Right lobe of liver (tissue), 6 donors: Measurements from ENCODE around the gene ZNF506. TPM values are rescaled to one million over a fixed set of nuclear protein-coding genes. Genes with fewer than 3 reads are reported as not detected.
A peak's percentile ranks its signal among the peaks of the same experiment; 100 is the strongest.
"Not testable (repeated sequence)": the region's sequence is repeated elsewhere in the genome, so short reads cannot be mapped to it uniquely, and the experiment has no call there.

ENCODE experiments used
- ATAC-seq, 4 donors: fragments of 200-7000 bp; cut with Tn5 transposase; one replicate each; pipeline ENCODE4 v1.9.1; 2020; ENCODE audit warnings: mild to moderate bottlenecking in 4 of 4, moderate library complexity in 4 of 4
- DNase-seq, 3 donors: peaks; one replicate each; pipeline ENCODE4 v3.0.0-alpha.2; 2020
- H3K27ac ChIP-seq, 3 donors: fragments of 200-600 bp; one replicate each; pipeline ENCODE4 v1.8.0; 2022
- H3K27me3 ChIP-seq, 2 donors: fragments of 200-600 bp; one replicate each; pipeline ENCODE4 v1.8.0; 2022
- H3K36me3 ChIP-seq, 4 donors: fragments of 200-600 bp; sonication (generic) in 1 of 4; one replicate each; pipeline versions ENCODE4 v1.5.1 to v1.8.0; 2017 to 2022; ENCODE audit warnings: control low read depth in 1 of 4
- H3K4me1 ChIP-seq, 4 donors: fragments of 200-600 bp; sonication (generic) in 1 of 4; one replicate each; pipeline versions ENCODE4 v1.5.1 to v1.8.0; 2017 to 2022; ENCODE audit warnings: control low read depth in 1 of 4
- H3K4me3 ChIP-seq, 3 donors: fragments of 200-600 bp; one replicate each; pipeline ENCODE4 v1.8.0; 2022
- H3K9me3 ChIP-seq, 4 donors: fragments of 200-600 bp; sonication (generic) in 1 of 4; one replicate each; pipeline versions ENCODE4 v1.5.1 to v1.8.0; 2017 to 2022; ENCODE audit warnings: control low read depth in 1 of 4
- CTCF ChIP-seq, 4 donors: fragments of 200-600 bp in 3 of 4; fragments of 450-650 bp in 1 of 4; IDR thresholded peaks; one replicate each; pipeline versions ENCODE4 v1.5.1 to v1.8.0; 2016 to 2022; ENCODE audit warnings: antibody characterized with exemption in 4 of 4, mild to moderate bottlenecking in 2 of 4
- POLR2A ChIP-seq: fragments of 450-650 bp; IDR thresholded peaks from one replicate; pipeline ENCODE4 v1.6.1; 2017; ENCODE audit warnings: antibody characterized with exemption, mild to moderate bottlenecking
- WGBS: methylation state at CpG from one replicate; pipeline ENCODE4 v1.1.6; 2018; ENCODE audit warnings: low coverage, low lambda C conversion rate; ENCODE audit not compliant: insufficient coverage; ENCODE audit errors: missing lambda C conversion rate; 5-methylcytosine and 5-hydroxymethylcytosine counted together
- intact Hi-C, 2 donors: fragments of 100-400 bp; cut with DNase I; formaldehyde crosslinking; loops; one replicate each; pipeline versions ENCODE4 v1.11.2 to v1.14.1; 2022
- total RNA-seq, 6 experiments: library from RNA; depleted of rRNA in 2 of 6; stranded (reverse); fragments of >200 nt in 2 of 6; fragmentation: NEBNext Ultra II Directional in 3 of 6; extraction: Animal tissue kit (Norgen Biotek cat#: 25700) in 3 of 6; gene quantifications; one replicate each; pipeline versions ENCODE4 v1.1.0 to v1.2.4, GENCODE V29; 2016 to 2023
- donor health status: DM: no; HTN: yes; CAD: no.
- donor health status: DM: no; HTN: no; CAD: no.
- donor health status: DM: no; HTN: no; CAD: no.
- donor health status: DM: no; HTN: yes; CAD: no.
- donor health status: DM: no; HTN: yes; CAD: no.

ZNF506 gene
- total RNA-seq, 6 experiments from 2014 or later, result 2.2 to 8.6 (median 3.2) TPM

GRCh38 chr19:19835560-19836038 is 14.0 kb upstream of the ZNF506 start:
- TF ChIP-seq CTCF (IDR thresholded peaks at IDR 0.05) (no peak), POLR2A (no peak)
- Histone ChIP-seq H3K27me3 (no peaks in the 10 kb centered on the region), H3K4me1 (no peaks in the 10 kb centered on the region), H3K27ac (no peak overlapping the region), H3K36me3 (no peaks in the 10 kb centered on the region), H3K9me3 (peaks cover 0 to 60% (median 10%) of the 10 kb centered on the region in 4 donors), H3K4me3 (no peak overlapping the region)
- intact Hi-C loops, result no loop called here
- ATAC-seq (no peak), DNase-seq (no peak)

- no peak overlapping the region for H3K27ac ChIP-seq
- H3K9me3 ChIP-seq, result peaks cover 0 to 21% (median 9%) of the 10 kb centered on the region in 4 donors
- intact Hi-C loops, result no loop called here
- H3K4me3 ChIP-seq, result no peak overlapping the region
- no peak for ATAC-seq
- no peaks in the 10 kb centered on the region for H3K4me1 ChIP-seq
- no peaks in the 10 kb centered on the region for H3K27me3 ChIP-seq
- no peak for DNase-seq
- TF ChIP-seq POLR2A (no peak), CTCF (IDR thresholded peaks at IDR 0.05) (no peak)
- 86% methylated on average over 11 of the region's 11 CpGs for WGBS
- H3K36me3 ChIP-seq, result no peaks in the 10 kb centered on the region
Observed at GRCh38 chr19:19826875-19827274, 5.3 kb upstream of the ZNF506 start.

DNA sequence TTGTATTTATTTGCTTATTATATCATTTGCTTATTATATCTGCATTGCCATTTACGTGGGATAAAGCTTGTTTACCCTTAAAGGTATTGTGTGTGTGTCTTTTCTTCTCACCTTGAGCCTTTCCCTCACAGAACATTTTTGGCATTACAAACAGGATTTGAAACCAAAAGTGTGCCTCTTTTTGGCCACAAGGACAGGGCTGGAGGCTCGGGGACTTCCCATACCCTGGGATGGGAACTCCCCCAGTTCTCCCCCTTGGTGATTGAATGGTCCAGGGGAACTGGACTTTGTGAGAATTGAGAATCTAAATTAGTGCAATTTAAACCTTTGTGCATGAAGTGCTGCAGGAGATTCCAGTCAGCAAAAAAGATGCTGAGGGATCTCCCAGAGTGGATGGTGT is 2.4 kb upstream of the ZNF506 start:
- no peak overlapping the region for H3K4me3 ChIP-seq
- no peaks in the 10 kb centered on the region for H3K27me3 ChIP-seq
- no peaks in the 10 kb centered on the region for H3K36me3 ChIP-seq
- ATAC-seq, result no peak
- no peak for DNase-seq
- intact Hi-C loops, result no loop called here
- WGBS, result 66% methylated on average over 2 of the region's 2 CpGs
- H3K4me1 ChIP-seq, result no peaks in the 10 kb centered on the region
- no peak overlapping the region for H3K27ac ChIP-seq
- TF ChIP-seq CTCF (IDR thresholded peaks at IDR 0.05) (no peak), POLR2A (no peak)
- H3K9me3 ChIP-seq, result peaks cover 0 to 13% (median 6%) of the 10 kb centered on the region in 4 donors

DNA sequence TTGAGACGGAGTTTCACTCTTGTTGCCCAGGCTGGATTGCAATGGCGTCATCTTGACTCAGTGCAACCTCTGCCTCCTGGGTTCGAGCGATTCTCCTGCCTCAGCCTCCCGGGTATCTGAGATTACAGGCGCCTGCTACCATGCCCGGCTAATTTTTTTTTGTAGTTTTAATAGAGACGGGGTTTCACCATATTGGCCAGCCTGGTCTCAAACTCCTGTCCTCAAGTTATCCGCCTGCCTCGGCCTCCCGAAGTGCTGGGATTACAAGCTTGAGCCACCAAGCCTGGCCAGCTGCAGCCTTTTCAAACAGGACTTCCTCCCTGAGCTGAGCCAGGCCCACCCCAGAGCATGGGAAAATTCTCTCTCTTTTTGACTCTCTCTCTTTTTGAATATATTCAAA is 426 bp upstream of the ZNF506 start:
- DNase-seq, H3K36me3 ChIP-seq, H3K27me3 ChIP-seq, intact Hi-C loops, H3K9me3 ChIP-seq, H3K4me1 ChIP-seq: not testable (repeated sequence)
- peak overlapping the region; percentile 55 to 72 (median 59) for H3K4me3 ChIP-seq
- peak overlapping the region; percentile 31 to 87 (median 77) for H3K27ac ChIP-seq
- 13% methylated on average over 11 of the region's 11 CpGs for WGBS
- peak in 1 of 4 donors; percentile 18 for ATAC-seq

- intact Hi-C loops, result no loop called here
- Histone ChIP-seq H3K4me3 (peak overlapping the region; percentile 55 to 72 (median 59)), H3K4me1 (no peaks in the 10 kb centered on the region), H3K27me3 (no peaks in the 10 kb centered on the region), H3K36me3 (no peaks in the 10 kb centered on the region), H3K27ac (peak overlapping the region; percentile 73 to 87 (median 77)), H3K9me3 (peaks cover 0 to 9% (median 2%) of the 10 kb centered on the region in 4 donors)
- DNase-seq, result no peak
- WGBS, result 20% methylated on average over 17 of the region's 17 CpGs
- TF ChIP-seq POLR2A (no peak), CTCF (IDR thresholded peaks at IDR 0.05) (no peak)
- ATAC-seq, result no peak
Observed at GRCh38 chr19:19820774-19821320, 703 bp downstream of the ZNF506 start.
